WTC11 (cell line): ENCODE measurements around the gene ABCF2. TPM values are rescaled to one million over a fixed set of nuclear protein-coding genes. Genes with fewer than 3 reads are reported as not detected.

Experiments used
- ATAC-seq: fragments of 200-7000 bp; cut with Tn5 transposase; 2 replicates; pipeline ENCODE4 v1.10.0; 2021; ENCODE audit warnings: mild to moderate bottlenecking, moderate library complexity
- CTCF ChIA-PET: fragments of 300-600 bp; sonication (Branson Sonifier 250); formaldehyde crosslinking; loops from one replicate; lab custom pipeline; 2021; ENCODE audit warnings: antibody characterized with exemption; lab: Charles Lee
- POLR2A ChIA-PET: fragments of 350-600 bp; sonication (Branson Sonifier 250); formaldehyde crosslinking; loops from one replicate; lab custom pipeline; 2021; ENCODE audit warnings: antibody characterized with exemption; lab: Charles Lee
- DNase-seq: peaks from one replicate; pipeline ENCODE4 v3.0.0; 2021; ENCODE audit warnings: low spot score
- H3K27ac Mint-ChIP-seq: 2 replicates; pipeline ENCODE4 v1.8.0; 2021; ENCODE audit warnings: mixed read lengths
- H3K27me3 Mint-ChIP-seq: 2 replicates; pipeline ENCODE4 v1.8.0; 2021; ENCODE audit warnings: low read depth, mild to moderate bottlenecking, moderate library complexity, mixed read lengths
- H3K36me3 Mint-ChIP-seq: 2 replicates; pipeline ENCODE4 v1.8.0; 2021; ENCODE audit warnings: mixed read lengths
- H3K4me1 Mint-ChIP-seq: 2 replicates; pipeline ENCODE4 v1.8.0; 2022; ENCODE audit warnings: mixed read lengths
- H3K4me3 Mint-ChIP-seq: 2 replicates; pipeline ENCODE4 v1.8.0; 2021; ENCODE audit warnings: mild to moderate bottlenecking, moderate library complexity, mixed read lengths
- H3K9me3 Mint-ChIP-seq: 2 replicates; pipeline ENCODE4 v1.8.0; 2021; ENCODE audit warnings: mixed read lengths
- CDX4 ChIP-seq: fragments of 250-450 bp; sonication (Bioruptor Pico); IDR thresholded peaks from 2 replicates; pipeline ENCODE4 v1.9.0; 2021; ENCODE audit warnings: moderate library complexity, mild to moderate bottlenecking, inconsistent platforms, borderline replicate concordance
- ELF4 ChIP-seq: sonication (generic); formaldehyde crosslinking; IDR thresholded peaks from 2 replicates; pipeline ENCODE4 v1.8.1; 2022; ENCODE audit warnings: low read depth, mild to moderate bottlenecking, moderate library complexity, missing genetic modification reagents
- ESRRA ChIP-seq: sonication (generic); formaldehyde crosslinking; IDR thresholded peaks from 2 replicates; pipeline ENCODE4 v1.8.1; 2022; ENCODE audit warnings: mild to moderate bottlenecking, missing genetic modification reagents, borderline replicate concordance
- FOXJ3 ChIP-seq: sonication (generic); formaldehyde crosslinking; IDR thresholded peaks from 2 replicates; pipeline ENCODE4 v1.9.0; 2021; ENCODE audit warnings: missing genetic modification reagents, mild to moderate bottlenecking, borderline replicate concordance
- FOXP1 ChIP-seq: sonication (generic); formaldehyde crosslinking; IDR thresholded peaks from 2 replicates; pipeline ENCODE4 v1.8.0; 2022; ENCODE audit warnings: missing genetic modification reagents, mild to moderate bottlenecking, moderate library complexity, borderline replicate concordance
- HMGXB4 ChIP-seq: sonication (generic); formaldehyde crosslinking; IDR thresholded peaks from 2 replicates; pipeline ENCODE4 v1.8.1; 2023; ENCODE audit warnings: mild to moderate bottlenecking, moderate library complexity, missing genetic modification reagents
- IRF2 ChIP-seq: sonication (generic); formaldehyde crosslinking; IDR thresholded peaks from 2 replicates; pipeline ENCODE4 v1.8.0; 2022; ENCODE audit warnings: low read depth, missing genetic modification reagents, borderline replicate concordance
- JAZF1 ChIP-seq: fragments of 250-450 bp; sonication (Bioruptor Pico); IDR thresholded peaks from 2 replicates; pipeline ENCODE4 v1.9.0; 2021; ENCODE audit warnings: moderate library complexity, mild to moderate bottlenecking, inconsistent platforms
- TEAD4 ChIP-seq: sonication (generic); formaldehyde crosslinking; IDR thresholded peaks from 2 replicates; pipeline ENCODE4 v1.8.0; 2022; ENCODE audit warnings: mild to moderate bottlenecking, missing genetic modification reagents
- TP53 ChIP-seq: sonication (generic); formaldehyde crosslinking; IDR thresholded peaks from 2 replicates; pipeline ENCODE4 v1.8.1; 2023; ENCODE audit warnings: mild to moderate bottlenecking, missing genetic modification reagents
- ZNF219 ChIP-seq: sonication (generic); formaldehyde crosslinking; IDR thresholded peaks from 2 replicates; pipeline ENCODE4 v1.8.0; 2023; ENCODE audit warnings: missing genetic modification reagents, mild to moderate bottlenecking, borderline replicate concordance
- ZNF396 ChIP-seq: fragments of 250-450 bp; sonication (Bioruptor Pico); IDR thresholded peaks from 2 replicates; pipeline ENCODE4 v1.8.0; 2021; ENCODE audit warnings: mild to moderate bottlenecking, moderate library complexity, borderline replicate concordance
- ZNF416 ChIP-seq: fragments of 250-450 bp; sonication (Bioruptor Pico); IDR thresholded peaks from 2 replicates; pipeline ENCODE4 v1.9.0; 2021; ENCODE audit warnings: mild to moderate bottlenecking, inconsistent platforms
- ZNF512 ChIP-seq: sonication (generic); formaldehyde crosslinking; IDR thresholded peaks from 2 replicates; pipeline ENCODE4 v1.8.1; 2022; ENCODE audit warnings: missing genetic modification reagents, borderline replicate concordance
- ZNF671 ChIP-seq: fragments of 250-450 bp; sonication (Bioruptor Pico); IDR thresholded peaks from 2 replicates; pipeline ENCODE4 v1.8.0; 2021; ENCODE audit warnings: mild to moderate bottlenecking
- total RNA-seq: library from RNA; stranded (reverse); gene quantifications from 3 replicates; pipeline ENCODE4 v1.2.3, GENCODE V29; 2021
- TF ChIP-seq, protein P1 (sequence below): sonication (generic); formaldehyde crosslinking; IDR thresholded peaks from 2 replicates; pipeline ENCODE4 v1.8.1; 2022; ENCODE audit warnings: mild to moderate bottlenecking, missing genetic modification reagents, moderate library complexity, borderline replicate concordance
- TF ChIP-seq, protein P2 (sequence below): fragments of 250-450 bp; sonication (Bioruptor Pico); IDR thresholded peaks from 2 replicates; pipeline ENCODE4 v2.1.2; 2022; ENCODE audit warnings: mild to moderate bottlenecking, moderate library complexity

ABCF2 gene
- total RNA-seq, 1 experiment from 2014 or later, result 43.7 TPM

GRCh38 chr7:151228024-151228866 is 1.2 kb upstream of the ABCF2 start:
- TF ChIP-seq FOXP1 (CRISPR knock-in tag) (no peak), JAZF1 (no peak), ZNF219 (CRISPR knock-in tag) (no peak), FOXJ3 (CRISPR knock-in tag) (no peak), ZNF416 (CRISPR knock-in tag) (no peak), ZNF512 (CRISPR knock-in tag) (no peak), ESRRA (CRISPR knock-in tag) (no peak), ELF4 (no peak), TP53 (CRISPR knock-in tag) (no peak), ZNF396 (CRISPR knock-in tag) (no peak), TEAD4 (CRISPR knock-in tag) (no peak), HMGXB4 (CRISPR knock-in tag) (no peak), ZNF671 (CRISPR knock-in tag) (no peak), IRF2 (CRISPR knock-in tag) (no peak)
- TF ChIP-seq, protein P1, sequence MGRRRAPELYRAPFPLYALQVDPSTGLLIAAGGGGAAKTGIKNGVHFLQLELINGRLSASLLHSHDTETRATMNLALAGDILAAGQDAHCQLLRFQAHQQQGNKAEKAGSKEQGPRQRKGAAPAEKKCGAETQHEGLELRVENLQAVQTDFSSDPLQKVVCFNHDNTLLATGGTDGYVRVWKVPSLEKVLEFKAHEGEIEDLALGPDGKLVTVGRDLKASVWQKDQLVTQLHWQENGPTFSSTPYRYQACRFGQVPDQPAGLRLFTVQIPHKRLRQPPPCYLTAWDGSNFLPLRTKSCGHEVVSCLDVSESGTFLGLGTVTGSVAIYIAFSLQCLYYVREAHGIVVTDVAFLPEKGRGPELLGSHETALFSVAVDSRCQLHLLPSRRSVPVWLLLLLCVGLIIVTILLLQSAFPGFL, result no peak
- TF ChIP-seq, protein P2, sequence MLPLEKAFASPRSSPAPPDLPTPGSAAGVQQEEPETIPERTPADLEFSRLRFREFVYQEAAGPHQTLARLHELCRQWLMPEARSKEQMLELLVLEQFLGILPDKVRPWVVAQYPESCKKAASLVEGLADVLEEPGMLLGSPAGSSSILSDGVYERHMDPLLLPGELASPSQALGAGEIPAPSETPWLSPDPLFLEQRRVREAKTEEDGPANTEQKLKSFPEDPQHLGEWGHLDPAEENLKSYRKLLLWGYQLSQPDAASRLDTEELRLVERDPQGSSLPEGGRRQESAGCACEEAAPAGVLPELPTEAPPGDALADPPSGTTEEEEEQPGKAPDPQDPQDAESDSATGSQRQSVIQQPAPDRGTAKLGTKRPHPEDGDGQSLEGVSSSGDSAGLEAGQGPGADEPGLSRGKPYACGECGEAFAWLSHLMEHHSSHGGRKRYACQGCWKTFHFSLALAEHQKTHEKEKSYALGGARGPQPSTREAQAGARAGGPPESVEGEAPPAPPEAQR, result no peak
- TF ChIP-seq, all 79 proteins: peak for 0
- POLR2A ChIA-PET, result interaction anchor here (0.7 to 1.4 kb wide), 7 partner anchors 18 to 166 kb away, joined by 3 to 7 read pairs (median 4); partner anchors contain the start of gene H2BK1
- ATAC-seq, result no peak
- peak overlapping the region; percentile 95 for H3K4me3 Mint-ChIP-seq
- no peaks in the 10 kb centered on the region for H3K27me3 Mint-ChIP-seq
- peaks cover 32% of the 10 kb centered on the region for H3K4me1 Mint-ChIP-seq
- H3K27ac Mint-ChIP-seq, result peak overlapping the region; percentile 76
- peaks cover 27% of the 10 kb centered on the region for H3K36me3 Mint-ChIP-seq
- no peak for DNase-seq
- H3K9me3 Mint-ChIP-seq, result no peaks in the 10 kb centered on the region
- CTCF ChIA-PET, result interaction anchor here (1.0 to 3.4 kb wide), 13 partner anchors 8 to 351 kb away, joined by 3 to 83 read pairs (median 5); partner anchors contain the start of genes H2BK1 and NUB1

GRCh38 chr7:151226560-151226874 is 488 bp downstream of the ABCF2 start:
- H3K36me3 Mint-ChIP-seq, result peaks cover 42% of the 10 kb centered on the region
- ChIA-PET CTCF (interaction anchor here (1.0 to 3.4 kb wide), 18 partner anchors 10 to 218 kb away, joined by 3 to 83 read pairs (median 5); partner anchors contain the start of gene H2BK1), POLR2A (interaction anchor here (0.8 to 1.4 kb wide), 3 partner anchors 19 to 100 kb away, joined by 4 to 7 read pairs (median 4); no protein-coding TSS in a partner anchor)
- ATAC-seq (no peak), DNase-seq (no peak)
- H3K4me1 Mint-ChIP-seq, result peaks cover 25% of the 10 kb centered on the region
- TF ChIP-seq ZNF219 (CRISPR knock-in tag) (no peak), CDX4 (CRISPR knock-in tag) (no peak)
- peak overlapping the region; percentile 100; the same call in 1 of the 2 replicates for H3K27ac Mint-ChIP-seq
- no peaks in the 10 kb centered on the region for H3K27me3 Mint-ChIP-seq
- H3K4me3 Mint-ChIP-seq, result peak overlapping the region; percentile 95
- H3K9me3 Mint-ChIP-seq, result no peaks in the 10 kb centered on the region
